ENCODE measurements around the gene TEAD1.

DNA sequence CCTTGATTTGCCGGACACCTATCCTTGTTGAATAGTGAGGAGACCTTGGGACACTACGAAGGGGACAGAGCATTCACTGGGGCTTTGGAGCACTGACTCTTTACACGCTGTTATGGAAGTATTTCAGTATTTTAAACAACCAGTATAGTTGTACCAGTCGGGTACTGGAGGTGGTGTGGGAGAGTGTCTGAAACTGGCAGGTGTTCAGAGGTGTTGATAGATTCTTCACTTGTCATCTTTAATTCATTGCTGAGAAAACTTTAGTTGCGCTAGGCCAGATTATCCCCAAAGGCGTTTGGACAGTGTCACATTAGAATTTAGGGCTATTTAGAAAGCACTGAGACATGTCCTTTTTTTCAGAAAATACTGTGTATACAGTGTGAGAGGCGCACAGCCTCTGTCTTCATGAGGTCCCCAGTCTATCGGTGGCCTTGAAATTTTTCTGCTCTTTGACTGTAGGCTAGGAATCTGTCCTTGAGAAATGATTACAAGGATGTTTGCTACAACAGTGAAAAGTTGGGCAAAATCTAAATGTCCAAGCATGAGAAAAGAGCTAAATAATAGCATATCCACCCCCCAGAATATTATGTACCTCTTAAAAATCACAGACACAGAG, 69.7 kb downstream of the TEAD1 start:
- TF ChIP-seq, protein P1, sequence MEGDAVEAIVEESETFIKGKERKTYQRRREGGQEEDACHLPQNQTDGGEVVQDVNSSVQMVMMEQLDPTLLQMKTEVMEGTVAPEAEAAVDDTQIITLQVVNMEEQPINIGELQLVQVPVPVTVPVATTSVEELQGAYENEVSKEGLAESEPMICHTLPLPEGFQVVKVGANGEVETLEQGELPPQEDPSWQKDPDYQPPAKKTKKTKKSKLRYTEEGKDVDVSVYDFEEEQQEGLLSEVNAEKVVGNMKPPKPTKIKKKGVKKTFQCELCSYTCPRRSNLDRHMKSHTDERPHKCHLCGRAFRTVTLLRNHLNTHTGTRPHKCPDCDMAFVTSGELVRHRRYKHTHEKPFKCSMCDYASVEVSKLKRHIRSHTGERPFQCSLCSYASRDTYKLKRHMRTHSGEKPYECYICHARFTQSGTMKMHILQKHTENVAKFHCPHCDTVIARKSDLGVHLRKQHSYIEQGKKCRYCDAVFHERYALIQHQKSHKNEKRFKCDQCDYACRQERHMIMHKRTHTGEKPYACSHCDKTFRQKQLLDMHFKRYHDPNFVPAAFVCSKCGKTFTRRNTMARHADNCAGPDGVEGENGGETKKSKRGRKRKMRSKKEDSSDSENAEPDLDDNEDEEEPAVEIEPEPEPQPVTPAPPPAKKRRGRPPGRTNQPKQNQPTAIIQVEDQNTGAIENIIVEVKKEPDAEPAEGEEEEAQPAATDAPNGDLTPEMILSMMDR (IDR thresholded peaks at IDR 0.05), result no peak
- TF ChIP-seq POLR2A (IDR thresholded peaks at IDR 0.05), result no peak
